ENCODE results near the gene CDO1. TPM values are rescaled to one million over a fixed set of nuclear protein-coding genes. Genes with fewer than 3 reads are reported as not detected.

The CDO1 gene
- total RNA-seq = 10 to 100 TPM; 20.0 to 29.8 TPM

- intact Hi-C loops (cut with DNase I) = loop anchor here (2.0 kb wide), 1 partner anchor 24 kb away; the partner anchor contains the start of genes AP3S1 and ATG12
- H3K4me1 ChIP-seq (replicated peaks) = no peaks in the 10 kb centered on the region
Measured at GRCh38 chr5:115816226-115817081, at the start of gene CDO1. CDO1 (minus strand) TSS chr5:115816659; CDS start chr5:115816397, 262 bp downstream.

GRCh38 chr5:115859378-115859777, 42.9 kb upstream of the CDO1 start:
- Histone ChIP-seq H3K9me3 (no peaks in the 10 kb centered on the region), H3K4me3 (no peak overlapping the region), H3K4me1 (replicated peaks) (no peaks in the 10 kb centered on the region), H3K27ac (no peak overlapping the region), H3K36me3 (no peaks in the 10 kb centered on the region), H3K27me3 (replicated peaks; ENCODE audit: insufficient read depth) (no peaks in the 10 kb centered on the region)
- intact Hi-C loops (cut with DNase I) = no loop called here
- no peak for DNase-seq (ENCODE audit: low spot score)
- TF ChIP-seq POLR2AphosphoS5 (IDR thresholded peaks at IDR 0.05) (no peak), POLR2A (IDR thresholded peaks at IDR 0.05) (no peak), CTCF (IDR thresholded peaks at IDR 0.05) (no peak)

More at GRCh38 chr5:115816226-115817081, at the start of gene CDO1:
- H3K4me3 ChIP-seq = peak within 1 kb of the TSS; percentile 34 to 49
- H3K27ac ChIP-seq = peak within 1 kb of the TSS; percentile 30 to 69
- DNase-seq (ENCODE audit: low spot score) = no peak
- whole genome bisulfite sequencing = 2% methylated on average over 60 of the region's 69 CpGs
- H3K9me3 ChIP-seq = no peaks in the 10 kb centered on the region
- no peaks in the 10 kb centered on the region for H3K36me3 ChIP-seq
- no peaks in the 10 kb centered on the region for H3K27me3 ChIP-seq (replicated peaks; ENCODE audit: insufficient read depth)
- TF ChIP-seq POLR2A (IDR thresholded peaks at IDR 0.05) = no peak
- no peak for TF ChIP-seq CTCF (IDR thresholded peaks at IDR 0.05)
- no peak for TF ChIP-seq POLR2AphosphoS5 (IDR thresholded peaks at IDR 0.05)

- no peaks in the 10 kb centered on the region for H3K27me3 ChIP-seq (replicated peaks; ENCODE audit: insufficient read depth)
- H3K4me1 ChIP-seq (replicated peaks) = no peaks in the 10 kb centered on the region
- H3K9me3 ChIP-seq = no peaks in the 10 kb centered on the region
- 96% methylated on average over 3 of the region's 3 CpGs for WGBS
- H3K4me3 ChIP-seq = no peak overlapping the region
- DNase-seq (ENCODE audit: low spot score) = no peak
- intact Hi-C loops (cut with DNase I) = no loop called here
- no peaks in the 10 kb centered on the region for H3K36me3 ChIP-seq
- H3K27ac ChIP-seq = no peak overlapping the region
- TF ChIP-seq POLR2AphosphoS5 (IDR thresholded peaks at IDR 0.05) (no peak), POLR2A (IDR thresholded peaks at IDR 0.05) (no peak), CTCF (IDR thresholded peaks at IDR 0.05) (no peak)
Measured at GRCh38 chr5:115858396-115858795, 41.9 kb upstream of the CDO1 start.

- 30% methylated on average over 2 of the region's 2 CpGs for WGBS
- no peak overlapping the region for H3K27ac ChIP-seq
- H3K4me1 ChIP-seq (replicated peaks) = no peaks in the 10 kb centered on the region
- H3K36me3 ChIP-seq = no peaks in the 10 kb centered on the region
- no peaks in the 10 kb centered on the region for H3K27me3 ChIP-seq (replicated peaks; ENCODE audit: insufficient read depth)
- no peak overlapping the region for H3K4me3 ChIP-seq
- H3K9me3 ChIP-seq = no peaks in the 10 kb centered on the region
- intact Hi-C loops (cut with DNase I) = no loop called here
- TF ChIP-seq POLR2AphosphoS5 (IDR thresholded peaks at IDR 0.05) (no peak), POLR2A (IDR thresholded peaks at IDR 0.05) (no peak), CTCF (IDR thresholded peaks at IDR 0.05) (no peak)
- DNase-seq (ENCODE audit: low spot score) = no peak
Measured at GRCh38 chr5:115857626-115858349, 41.3 kb upstream of the CDO1 start.
